Measurements from ENCODE around the gene TMEM131. TPM values are rescaled to one million over a fixed set of nuclear protein-coding genes. Genes with fewer than 3 reads are reported as not detected.
A peak's percentile ranks its signal among the peaks of the same experiment; 100 is the strongest.

The TMEM131 gene
- total and polyA plus RNA-seq, 12 donors: 8.2 to 34.3 (median 30.0) TPM

GRCh38 chr2:98028931-98029717 is 33.4 kb upstream of the TMEM131 start:
- Histone ChIP-seq H3K27ac (no peak overlapping the region), H3K4me3 (no peak overlapping the region), H3K36me3 (no peaks in the 10 kb centered on the region), H3K27me3 (peaks cover 0 to 58% (median 0%) of the 10 kb centered on the region in 7 donors), H3K9me3 (no peaks in the 10 kb centered on the region), H3K4me1 (peaks cover 0 to 37% (median 7%) of the 10 kb centered on the region in 9 donors)
- ATAC-seq (no peak), DNase-seq (no peak)
- TF ChIP-seq CTCF (IDR thresholded peaks at IDR 0.05): no peak
- 90 to 92% methylated on average over 12 of the region's 12 CpGs for WGBS, 2 donors
- intact Hi-C loops (cut with DNase I): no loop called here

DNA sequence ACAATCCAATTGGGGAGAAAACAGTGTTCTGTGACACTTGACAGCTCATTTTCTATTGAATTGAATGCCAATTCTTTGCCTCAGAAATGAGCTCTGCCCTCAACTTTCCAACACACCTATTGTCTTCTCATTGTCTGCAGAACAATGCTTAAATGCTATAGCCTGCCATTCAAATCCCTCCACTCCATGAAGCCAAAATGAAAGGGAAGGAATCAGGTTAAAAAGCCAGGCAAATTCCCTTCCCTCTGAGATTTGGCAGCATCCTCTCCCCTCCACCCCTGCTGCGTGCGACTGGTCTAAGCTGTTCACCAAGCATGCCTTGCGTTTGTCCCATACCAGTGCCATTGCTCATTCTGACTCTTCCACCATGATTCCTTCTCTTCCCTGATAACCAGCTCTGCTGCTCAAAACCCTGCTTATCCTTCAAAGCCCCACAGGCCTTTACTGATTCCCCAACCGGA is 32.4 kb upstream of the TMEM131 start:
- intact Hi-C loops (cut with DNase I): no loop called here
- Histone ChIP-seq H3K27me3 (peaks cover 0 to 61% (median 0%) of the 10 kb centered on the region in 7 donors), H3K4me3 (no peak overlapping the region), H3K4me1 (peaks cover 0 to 37% (median 7%) of the 10 kb centered on the region in 9 donors), H3K27ac (no peak overlapping the region), H3K36me3 (no peaks in the 10 kb centered on the region), H3K9me3 (no peaks in the 10 kb centered on the region)
- TF ChIP-seq CTCF (IDR thresholded peaks at IDR 0.05): no peak
- no peak for DNase-seq
- ATAC-seq: no peak
- WGBS, 2 donors: 74 to 90% methylated on average over 4 of the region's 4 CpGs

- Histone ChIP-seq H3K4me1 (peaks cover 0 to 37% (median 7%) of the 10 kb centered on the region in 9 donors), H3K36me3 (no peaks in the 10 kb centered on the region), H3K27me3 (peaks cover 0 to 60% (median 0%) of the 10 kb centered on the region in 7 donors), H3K27ac (no peak overlapping the region), H3K9me3 (no peaks in the 10 kb centered on the region), H3K4me3 (no peak overlapping the region)
- no peak for ATAC-seq
- DNase-seq: no peak
- intact Hi-C loops (cut with DNase I): no loop called here
- WGBS, 2 donors: 84 to 88% methylated on average over 3 of the region's 3 CpGs
- no peak for TF ChIP-seq CTCF (IDR thresholded peaks at IDR 0.05)
Observed at GRCh38 chr2:98027538-98027937, 31.8 kb upstream of the TMEM131 start.

GRCh38 chr2:98026927-98027522 is 31.3 kb upstream of the TMEM131 start:
- no peaks in the 10 kb centered on the region for H3K36me3 ChIP-seq
- intact Hi-C loops (cut with DNase I): no loop called here
- H3K4me3 ChIP-seq: no peak overlapping the region
- WGBS, 2 donors: 55% methylated on average over 2 of the region's 2 CpGs
- ATAC-seq (peak in 7 of 8 donors; percentile 37 to 72 (median 52)), DNase-seq (no peak)
- H3K27me3 ChIP-seq: peaks cover 0 to 56% (median 0%) of the 10 kb centered on the region in 7 donors
- H3K9me3 ChIP-seq: no peaks in the 10 kb centered on the region
- H3K4me1 ChIP-seq: peaks cover 0 to 37% (median 7%) of the 10 kb centered on the region in 9 donors
- TF ChIP-seq CTCF (IDR thresholded peaks at IDR 0.05): no peak
- no peak overlapping the region for H3K27ac ChIP-seq

Measured in heart right ventricle (tissue), 16 donors.